Measurements from ENCODE around the gene RECK.
A peak's percentile ranks its signal among the peaks of the same experiment; 100 is the strongest.
"Not testable (repeated sequence)": the region's sequence is repeated elsewhere in the genome, so short reads cannot be mapped to it uniquely, and the experiment has no call there.

RECK gene

DNA sequence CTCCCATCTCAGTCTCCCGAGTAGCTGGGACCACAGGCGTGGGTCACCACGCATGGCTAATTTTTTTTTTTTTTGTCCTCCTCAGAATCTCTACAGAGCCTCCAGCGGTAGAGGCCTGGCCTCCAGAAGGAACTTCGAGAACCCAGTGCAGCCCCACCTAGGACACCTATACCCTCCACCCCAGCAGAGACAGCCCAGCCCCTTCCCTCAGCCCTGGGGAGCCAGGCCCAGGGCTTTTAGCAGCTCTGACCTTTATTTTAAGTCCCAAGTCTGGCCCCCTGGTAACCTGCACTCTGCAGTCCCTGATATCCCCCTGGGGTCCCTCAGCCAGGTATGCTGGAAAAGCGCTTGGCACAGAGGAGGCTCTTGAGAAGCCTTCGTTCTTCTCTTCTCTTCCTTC lies 105.0 kb downstream of the RECK start:
- DNase-seq, result no peak

DNA sequence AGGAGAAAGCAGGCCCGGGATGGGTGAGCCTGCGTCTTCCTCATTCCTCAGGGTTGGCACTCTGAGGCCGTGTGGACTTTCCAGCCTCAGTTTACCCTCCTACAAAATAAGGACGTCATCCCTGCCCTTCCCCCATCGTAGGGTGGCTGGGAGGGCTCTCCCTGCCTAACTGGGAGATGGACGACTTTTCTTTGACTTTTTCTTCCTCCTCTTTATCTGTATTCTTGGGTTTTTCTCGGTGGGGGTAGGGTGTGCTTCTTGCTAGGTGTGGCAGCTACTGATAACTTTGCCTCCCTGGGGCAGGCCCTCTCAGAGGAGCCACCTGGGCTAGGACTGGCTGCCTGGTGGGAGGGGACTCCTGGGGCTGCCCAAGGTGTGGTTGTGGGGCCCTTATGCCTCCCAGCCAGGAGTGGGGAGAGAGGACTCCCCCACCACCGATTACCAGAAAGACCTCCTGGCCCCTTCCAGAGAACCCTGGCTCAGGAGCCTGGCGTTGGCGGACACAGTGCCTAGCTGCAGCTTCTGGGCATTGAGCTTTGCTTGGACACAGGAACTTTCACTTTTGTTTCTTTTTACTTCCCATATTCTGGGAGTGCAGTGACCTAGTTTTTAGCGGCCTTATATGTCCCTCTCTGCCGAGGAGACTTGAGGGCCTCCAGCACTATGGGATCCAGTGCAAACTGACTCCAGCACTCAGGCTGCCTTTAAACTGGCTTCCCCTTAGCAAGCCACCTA lies 106.0 kb downstream of the RECK start:
- DNase-seq, result no peak

DNA sequence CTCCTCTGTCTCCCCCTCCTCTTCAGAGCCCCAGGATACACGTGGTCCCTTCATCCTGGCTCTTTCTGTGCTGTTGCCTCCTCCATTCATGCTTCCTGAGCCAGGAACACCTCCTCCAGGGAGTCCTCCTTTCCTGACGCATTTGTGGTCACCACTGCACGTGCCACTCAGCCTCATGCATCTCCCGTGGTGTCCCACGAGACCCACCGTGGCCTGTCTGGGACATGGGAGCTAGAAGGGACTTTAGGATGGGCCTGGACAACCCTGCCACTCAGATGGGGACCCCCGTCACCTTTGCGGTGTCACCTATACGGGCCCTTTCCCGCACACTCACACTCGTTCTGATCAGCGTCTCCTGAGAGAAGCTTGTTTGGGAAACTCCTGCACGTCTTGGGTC lies 106.5 kb downstream of the RECK start:
- DNase-seq, result no peak

DNA sequence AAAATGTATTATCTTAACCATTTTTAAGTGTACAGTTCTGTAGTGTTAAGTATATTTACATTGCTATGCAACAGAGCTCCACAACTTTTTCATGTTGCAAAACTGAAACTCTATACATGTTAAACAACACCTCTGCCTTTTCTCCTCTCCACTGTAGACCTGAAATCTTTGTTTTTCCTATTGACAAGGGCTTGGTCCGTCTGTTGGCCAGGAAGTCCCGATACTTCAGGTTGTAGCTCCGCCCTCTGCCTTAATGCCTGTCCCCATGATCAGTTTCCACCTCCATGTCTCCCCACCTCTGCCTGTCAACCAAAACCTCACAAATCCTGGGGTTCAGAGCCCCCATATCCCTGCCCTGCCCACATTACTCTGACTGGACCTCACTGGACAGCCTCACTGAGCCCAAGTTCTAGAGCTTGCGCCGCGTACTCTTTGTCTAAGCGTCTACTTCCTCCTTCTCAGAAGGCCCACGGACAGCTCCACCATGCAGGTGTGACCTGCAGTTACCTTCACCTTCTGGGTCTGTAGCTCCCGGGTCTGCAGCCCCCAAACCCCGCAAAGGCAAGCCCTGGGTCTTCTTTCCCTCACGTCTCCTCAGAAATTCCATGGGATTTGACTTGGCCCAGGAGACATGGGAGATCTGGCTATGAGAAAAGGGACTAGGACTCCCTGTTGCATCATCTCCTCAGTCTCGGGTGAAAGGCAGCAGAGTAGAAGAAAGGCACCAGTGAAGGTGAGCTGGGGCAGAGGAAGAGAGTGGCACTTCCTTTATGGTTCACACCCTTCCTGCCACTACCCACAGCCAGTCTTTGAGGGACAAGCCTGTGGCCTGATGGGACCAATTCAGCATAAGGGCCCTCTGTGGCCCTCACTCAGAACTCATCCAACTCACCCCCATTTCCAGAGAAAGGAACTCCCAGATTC lies 107.9 kb downstream of the RECK start:
- no peak for DNase-seq

DNA sequence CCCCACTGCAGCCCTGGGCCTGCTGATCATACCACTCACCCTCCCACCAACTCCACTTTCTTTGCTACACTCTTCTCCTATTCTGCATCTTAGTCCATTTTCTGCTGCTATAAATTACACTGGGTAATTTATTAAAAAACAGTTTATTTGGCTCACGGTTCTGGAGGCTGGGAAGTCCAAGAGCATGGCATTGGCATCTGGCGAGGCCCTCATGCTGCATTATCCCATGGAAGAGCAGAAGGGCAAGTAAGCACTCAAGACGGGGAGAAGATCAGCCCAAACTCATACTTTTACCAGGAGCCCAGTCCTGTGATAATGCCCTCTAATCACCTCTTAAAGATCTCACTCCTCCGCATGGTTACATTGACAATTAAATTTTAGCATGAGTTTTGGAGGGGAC lies 109.3 kb downstream of the RECK start:
- no peak for DNase-seq

DNA sequence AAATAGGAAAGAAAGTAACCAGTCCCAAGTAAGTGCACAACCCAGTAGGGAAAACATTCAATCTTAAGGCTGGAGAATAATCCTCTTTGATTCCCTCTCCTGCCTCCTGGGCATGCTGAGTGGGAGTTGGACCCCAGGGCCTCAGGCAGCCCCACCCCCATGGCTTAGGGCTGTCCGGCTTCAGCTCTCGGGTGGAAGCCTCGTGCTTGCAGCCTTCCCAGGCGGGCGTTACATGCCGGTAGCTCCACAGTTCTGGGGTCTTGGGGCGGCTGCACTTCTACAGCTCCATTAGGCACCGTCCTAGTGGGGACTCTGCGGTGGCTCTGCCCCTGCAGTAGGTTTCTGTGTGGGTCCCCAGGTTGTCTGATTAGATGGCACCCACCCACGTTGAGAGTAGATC lies 109.9 kb downstream of the RECK start:
- no peak for DNase-seq

DNA sequence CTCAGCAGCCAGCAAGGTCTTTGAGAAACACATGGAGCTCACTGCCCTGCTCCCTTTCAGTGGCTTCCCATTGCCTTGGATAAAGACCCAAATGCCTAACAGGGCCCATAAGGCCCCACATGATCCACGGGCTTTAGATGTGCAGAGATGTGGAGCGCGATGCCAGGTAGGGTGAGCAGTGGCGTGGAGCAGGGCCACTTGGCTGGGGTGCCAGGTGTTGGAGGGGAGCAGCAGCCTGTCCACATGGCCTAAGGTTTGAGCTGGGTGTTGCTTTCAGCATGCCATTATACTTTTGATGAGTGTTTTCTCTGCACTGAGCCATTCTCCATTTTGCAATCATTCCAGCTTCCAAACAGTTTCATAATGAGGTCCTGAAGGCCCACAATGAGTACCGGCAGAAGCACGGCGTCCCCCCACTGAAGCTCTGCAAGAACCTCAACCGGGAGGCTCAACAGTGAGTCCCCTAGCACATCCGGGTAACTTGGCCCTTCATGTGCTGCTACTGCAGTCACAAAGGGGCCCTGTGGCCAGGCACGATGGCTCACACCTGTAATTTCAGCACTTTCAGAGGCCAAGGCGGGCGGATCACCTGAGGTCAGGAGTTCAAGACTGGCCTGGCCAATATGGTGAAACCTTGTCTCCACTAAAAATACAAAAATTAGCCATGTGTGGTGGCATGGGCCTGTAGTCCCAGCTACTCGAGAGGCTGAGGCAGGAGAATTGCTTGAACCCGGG lies 110.9 kb downstream of the RECK start:
- no peak for DNase-seq

DNA sequence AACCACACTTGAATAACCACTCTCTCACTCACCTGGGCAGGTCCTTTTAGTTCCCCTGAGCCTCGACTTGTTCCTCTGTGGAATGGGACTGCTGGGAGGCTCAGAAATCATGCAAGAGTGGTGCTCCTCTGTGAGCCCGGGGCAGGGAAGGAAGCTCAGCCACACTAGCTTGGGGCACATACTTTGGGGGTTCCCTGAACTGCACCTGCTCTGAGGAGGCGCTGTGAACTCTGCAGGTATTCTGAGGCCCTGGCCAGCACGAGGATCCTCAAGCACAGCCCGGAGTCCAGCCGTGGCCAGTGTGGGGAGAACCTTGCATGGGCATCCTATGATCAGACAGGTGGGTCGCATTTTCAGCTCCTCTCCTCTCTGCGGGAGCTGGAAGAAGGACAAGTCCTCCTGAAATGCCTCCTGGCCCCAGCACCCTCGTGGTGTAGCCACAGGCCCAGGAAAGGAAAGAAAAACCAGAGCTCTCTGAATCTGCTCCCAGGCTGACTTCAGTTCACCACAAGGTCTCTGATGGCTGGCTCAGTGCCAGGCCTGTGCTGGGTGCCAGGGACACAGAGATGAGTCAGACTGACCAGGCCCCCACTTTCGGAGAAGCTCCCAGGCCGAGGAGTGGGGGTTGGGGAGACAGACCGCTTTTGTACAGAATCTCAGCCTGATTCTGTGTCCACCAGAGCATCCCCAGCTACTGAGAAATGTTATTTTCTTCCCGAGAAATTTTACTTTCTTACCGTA lies 111.8 kb downstream of the RECK start:
- peak; percentile 74 for DNase-seq

DNA sequence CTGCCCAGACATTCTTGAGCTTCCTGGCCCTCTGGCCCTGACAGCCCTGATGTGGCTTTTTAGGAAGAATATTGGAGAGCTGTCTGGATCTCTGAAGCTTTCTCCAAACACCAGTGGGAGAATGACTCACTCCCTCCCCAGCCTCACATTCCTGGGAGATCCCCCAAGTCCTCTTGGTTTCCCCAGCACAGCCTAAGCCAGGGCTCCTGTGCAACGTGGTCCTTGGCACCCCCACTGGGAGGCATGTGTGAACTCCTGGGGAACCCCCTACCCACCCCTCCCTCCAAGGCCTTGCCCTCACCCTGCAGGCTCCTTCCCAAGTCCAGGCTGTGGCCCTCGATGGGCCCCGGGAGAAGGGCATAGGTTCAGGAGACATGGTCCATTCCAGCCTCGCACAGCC lies 112.5 kb downstream of the RECK start:
- no peak for DNase-seq

DNA sequence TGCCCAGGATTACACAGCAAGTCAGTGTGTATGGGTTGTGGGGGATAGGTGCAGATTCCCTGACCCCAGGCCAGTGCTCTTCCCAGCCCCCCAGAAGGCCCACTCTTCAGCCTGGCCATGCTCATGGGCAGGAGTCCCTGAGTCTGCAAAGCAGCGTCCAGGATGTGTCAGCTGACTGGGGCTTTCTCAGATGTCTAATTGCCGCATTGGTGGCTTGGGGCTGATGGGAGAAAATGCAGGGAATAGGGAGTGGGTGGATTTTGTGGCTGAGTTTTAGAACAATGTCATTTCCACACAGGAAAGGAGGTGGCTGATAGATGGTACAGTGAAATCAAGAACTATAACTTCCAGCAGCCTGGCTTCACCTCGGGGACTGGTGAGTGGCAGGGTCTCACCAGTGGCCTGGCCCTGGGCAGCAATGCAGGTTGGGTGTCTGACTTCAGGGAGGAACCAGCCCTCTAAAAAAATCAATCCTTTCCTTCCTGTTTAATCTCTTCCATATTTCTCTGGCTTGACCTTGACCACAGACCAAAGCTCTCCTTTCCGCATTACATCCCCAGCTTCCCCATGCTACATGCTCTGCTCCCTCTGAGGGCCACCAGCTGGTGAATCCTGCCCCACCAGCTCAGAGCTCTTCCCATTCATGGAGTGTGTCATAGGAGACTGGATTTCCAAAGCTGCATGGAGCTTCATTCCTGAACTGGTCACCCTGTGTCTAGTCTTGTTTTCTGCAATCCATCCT lies 114.0 kb downstream of the RECK start:
- DNase-seq, result no peak

DNA sequence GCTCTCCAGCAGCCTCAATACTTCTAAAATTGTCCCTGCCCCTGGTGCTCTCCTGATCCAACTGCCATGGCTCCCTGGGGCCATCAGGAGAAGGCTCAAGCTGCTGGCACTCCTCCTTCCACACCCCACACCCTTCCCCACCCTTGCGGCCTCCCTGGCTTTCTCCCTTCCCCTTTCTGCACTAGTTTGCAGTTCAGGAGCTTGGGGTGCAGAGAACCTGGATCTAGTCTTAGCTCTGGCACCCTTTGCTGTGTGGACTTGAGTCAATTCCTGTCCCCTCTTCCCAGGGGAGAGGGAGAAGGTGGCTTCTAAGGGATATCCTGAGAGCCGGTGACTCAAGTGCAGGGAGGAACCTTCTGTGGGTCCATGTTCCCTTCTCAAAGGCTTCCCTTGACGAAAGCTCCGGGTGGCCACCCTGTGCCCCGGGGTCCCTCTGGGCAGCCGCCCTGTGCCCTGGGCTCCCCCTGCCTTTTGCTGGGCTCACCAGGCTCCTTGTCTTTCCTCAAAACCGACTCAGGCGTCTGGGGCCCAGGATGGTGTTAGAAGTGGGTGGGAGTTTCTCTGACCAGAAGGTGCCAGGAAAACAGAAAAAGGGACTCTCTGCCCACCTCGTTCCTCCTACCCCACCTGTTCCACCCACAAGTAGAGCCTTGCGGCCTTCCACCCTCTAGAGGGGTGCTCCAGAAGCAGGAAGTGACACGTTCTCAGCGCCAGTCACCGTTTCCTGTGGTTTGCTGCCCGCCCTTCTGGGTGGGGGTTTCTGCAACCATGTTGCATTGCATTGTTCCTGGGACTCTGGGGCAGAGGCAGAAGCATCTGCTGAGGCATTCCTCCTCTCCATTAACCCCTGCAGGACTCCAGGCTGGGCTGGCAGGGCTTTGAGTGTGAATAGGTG lies 114.8 kb downstream of the RECK start:
- peak; percentile 84 for DNase-seq

DNA sequence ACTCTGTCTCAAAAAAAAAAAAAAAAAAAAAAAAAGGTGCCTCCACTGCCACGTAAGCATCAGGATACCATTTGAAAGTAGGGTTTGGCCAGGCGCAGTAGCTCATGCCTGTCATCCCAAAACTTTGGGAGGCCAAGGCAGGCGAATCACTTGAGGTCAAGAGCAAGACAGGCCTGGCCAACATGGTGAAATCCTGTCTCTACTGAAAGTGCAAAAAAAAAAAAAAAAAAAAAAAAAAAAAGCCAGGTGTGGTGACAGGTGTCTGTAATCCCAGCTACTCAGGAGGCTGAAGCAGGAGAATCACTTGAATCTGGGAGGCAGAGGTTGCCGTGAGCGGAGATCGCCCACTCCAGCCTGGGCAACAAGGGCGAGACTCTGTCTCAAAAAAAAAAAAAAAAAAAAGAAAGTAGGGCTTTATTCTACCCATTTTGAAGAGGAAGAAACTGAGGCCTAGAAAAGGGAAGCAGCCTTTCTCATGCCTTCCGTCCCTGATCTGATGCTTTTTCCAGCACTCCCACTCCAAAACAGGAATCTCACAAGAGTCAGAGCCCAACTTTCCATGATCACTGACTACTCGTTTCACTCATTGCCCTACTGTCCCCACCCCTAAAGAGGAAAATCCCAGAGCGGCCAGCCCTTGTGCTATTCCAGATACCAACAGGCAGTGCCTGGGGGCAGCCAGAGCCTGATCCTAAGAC lies 116.2 kb downstream of the RECK start:
- DNase-seq, result no peak

DNA sequence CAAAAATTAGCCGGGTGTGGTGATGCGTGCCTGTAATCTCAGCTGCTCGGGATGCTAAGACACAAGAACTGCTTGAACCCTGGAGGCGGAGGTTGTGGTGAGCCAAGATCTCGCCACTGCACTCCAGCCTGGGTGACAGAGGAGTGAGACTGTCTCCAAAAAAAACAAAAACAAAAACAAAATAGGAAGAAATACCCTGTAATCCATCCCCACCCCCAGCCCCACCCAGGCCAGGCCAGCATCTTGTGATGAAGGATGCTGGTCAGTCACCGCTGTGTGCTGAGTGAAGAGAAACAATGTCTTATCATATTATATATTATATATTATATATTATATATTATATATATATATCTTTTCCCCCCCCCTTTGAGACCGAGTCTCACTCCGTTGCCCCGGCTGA lies 117.0 kb downstream of the RECK start:
- no peak for DNase-seq

DNA sequence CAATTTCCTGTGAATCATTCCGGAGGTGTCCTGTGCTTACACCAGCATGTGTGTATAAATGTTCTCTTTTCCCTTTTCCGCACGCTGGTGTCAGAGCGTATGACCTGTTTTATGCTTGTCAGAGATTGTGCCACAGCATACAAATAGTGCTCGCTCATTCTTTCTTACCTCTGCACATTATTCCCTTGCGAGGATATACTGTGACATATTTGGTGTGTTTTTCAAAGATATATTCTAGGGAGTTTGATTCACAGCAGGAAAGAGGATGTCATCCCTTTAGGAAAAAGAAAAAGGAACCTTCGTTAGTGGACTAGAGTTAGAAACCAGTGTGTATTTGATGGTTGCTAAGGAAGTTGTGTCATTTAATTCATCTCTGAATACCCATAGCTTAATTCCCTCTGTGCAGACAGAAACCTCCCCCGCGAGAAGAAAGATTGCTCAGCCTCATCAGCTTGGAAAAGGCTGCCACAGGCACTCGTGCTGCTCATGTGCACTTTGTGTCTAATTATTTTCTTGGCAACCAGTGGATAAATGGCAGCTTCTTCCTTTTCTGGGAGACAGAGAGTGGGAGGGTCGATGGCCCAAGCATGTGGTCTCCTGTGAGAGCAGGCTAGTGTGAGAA lies 117.7 kb downstream of the RECK start:
- no peak for DNase-seq

DNA sequence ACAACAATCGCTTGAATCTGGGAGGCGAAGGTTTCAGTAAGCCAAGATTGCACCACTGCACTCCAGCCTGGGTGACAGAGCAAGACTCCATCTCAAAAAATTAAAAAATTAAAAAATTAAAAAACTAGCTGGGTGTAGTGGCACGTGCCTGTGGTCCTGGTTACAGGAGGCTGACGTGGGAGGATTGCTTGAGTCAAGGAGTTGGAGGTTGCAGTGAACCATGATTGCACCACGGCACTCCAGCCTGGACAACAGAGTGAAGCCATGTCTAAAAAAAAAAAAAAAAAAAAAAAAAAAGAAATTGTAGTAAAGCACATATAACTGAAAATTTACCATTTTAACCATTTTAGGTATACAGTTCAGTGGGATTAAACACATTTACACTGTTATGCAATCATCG lies 119.4 kb downstream of the RECK start:
- no peak for DNase-seq

DNA sequence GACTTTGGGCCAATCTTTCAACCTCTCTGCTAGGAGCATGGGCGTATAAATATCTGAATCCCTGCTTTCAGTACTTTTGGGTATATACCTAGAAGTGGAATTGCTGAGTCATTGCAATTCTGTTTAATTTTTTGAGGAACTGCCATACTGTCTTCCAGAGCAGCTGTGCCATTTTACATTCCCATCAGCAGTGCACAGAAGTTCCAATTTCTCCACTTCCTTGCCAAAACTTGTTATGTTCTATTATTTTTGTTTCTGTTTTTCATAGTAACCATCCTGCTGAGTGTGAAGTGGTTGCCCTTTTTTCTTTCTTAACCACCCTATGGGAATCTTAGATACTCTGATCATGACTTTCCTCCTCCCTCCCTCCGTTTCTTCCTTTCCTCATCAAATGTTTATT lies 121.4 kb downstream of the RECK start:
- DNase-seq, result no peak

DNA sequence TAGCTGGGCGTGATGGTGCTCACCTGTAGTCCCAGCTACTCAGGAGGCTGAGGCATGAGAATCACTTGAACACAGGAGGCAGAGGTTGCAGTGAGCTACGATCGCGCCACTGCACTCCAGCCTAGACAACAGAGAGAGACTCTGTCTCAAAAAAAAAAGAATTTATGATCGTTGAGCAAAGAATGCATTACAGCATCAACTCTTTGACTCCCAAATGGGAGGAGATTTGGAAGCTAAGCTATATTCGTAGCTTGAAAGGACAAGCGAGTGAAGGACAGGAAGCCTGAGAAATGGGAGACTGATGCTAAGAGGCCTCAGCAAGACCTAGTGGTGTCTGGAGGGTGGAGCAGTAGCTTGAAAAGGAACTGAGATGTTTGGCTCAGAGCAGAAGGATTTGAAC lies 122.2 kb downstream of the RECK start:
- DNase-seq, result no peak

DNA sequence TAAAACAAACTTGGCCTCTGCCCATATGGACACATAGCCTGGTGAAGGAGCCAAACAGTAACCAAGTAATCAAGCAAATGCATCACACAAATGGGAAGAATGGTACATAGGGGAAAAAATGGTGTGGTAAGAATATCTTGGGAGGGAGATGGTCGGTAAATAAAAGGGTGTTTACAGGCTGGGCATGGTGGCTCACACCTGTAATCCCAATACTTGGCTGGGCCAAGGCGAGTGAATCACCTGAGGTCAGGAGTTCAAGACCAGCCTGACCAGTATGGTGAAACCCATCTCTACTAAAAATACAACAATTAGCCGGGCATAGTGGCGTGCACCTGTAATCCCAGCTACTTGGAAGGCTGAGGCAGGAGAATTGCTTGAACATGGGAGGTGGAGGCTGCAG lies 122.8 kb downstream of the RECK start:
- DNase-seq, result not testable (repeated sequence)

DNA sequence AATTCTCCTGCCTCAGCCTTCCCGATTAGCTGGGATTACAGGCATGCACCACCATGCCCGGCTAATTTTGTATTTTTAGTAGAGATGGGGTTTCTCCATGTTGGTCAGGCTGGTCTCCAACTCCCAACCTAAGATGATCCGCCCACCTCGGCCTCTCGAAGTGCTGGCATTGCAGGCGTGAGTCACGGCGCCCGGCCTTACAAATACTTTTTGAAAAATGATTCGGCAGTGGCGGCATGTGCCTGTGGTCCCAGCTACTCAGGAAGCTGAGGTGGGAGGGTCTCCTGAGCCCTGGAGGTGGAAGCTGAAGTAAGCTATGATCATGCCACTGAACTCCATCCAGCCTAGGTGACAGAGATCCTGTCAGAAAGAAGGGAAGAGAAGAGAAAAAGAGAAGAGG lies 123.4 kb downstream of the RECK start:
- not testable (repeated sequence) for DNase-seq

DNA sequence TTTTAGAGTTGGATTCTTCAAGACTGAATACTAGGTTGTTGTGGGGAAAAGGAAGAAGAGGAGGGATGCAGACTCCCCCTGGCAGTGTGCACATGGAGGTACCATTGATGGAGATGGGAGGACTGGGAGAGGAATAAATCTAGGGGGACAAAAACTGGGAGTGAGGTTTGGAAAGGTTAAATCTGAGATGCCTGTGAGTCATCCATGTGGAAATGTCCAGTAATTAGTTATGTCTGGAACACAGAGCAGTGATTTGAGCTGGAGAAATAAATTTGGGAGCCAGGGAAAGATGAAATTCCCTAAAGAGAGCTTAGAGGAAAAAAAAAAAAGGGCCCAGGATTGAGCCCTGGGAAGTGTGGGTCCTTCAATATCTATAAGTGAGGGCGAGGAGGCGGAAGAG lies 124.5 kb downstream of the RECK start:
- no peak for DNase-seq
